ENCODE measurements around the gene KCNE1.

DNA sequence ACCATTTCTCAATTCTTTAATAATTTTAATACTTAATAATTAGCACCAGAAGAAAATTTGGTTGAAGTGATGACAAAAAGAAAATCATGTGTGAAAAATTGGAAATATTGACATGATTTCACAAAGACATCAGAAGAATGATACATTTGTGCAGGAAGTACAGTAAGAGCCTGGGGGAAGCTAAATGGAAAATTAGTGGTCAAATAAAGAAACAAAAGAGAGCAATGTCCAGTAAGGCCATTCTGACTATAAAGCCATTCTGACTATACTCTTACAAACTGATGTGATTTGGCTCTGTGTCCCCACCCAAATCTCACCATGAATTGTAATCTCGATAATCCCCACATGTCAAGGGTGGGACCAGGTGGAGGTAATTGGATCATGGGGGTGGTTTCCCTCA is 48.6 kb upstream of the KCNE1 start:
- TF ChIP-seq MTA3 (CRISPR knock-in tag; IDR thresholded peaks at IDR 0.05) = no peak
- no peak for TF ChIP-seq ATF7-NPFF (CRISPR knock-in tag; IDR thresholded peaks at IDR 0.05; ENCODE audit: low read depth)
- no peak for TF ChIP-seq HNRNPUL1 (IDR thresholded peaks at IDR 0.05; ENCODE audit: low read depth, low read length)
- no peak for TF ChIP-seq POLR2AphosphoS5 (IDR thresholded peaks at IDR 0.05; ENCODE audit: low read depth, low read length)
- no peak for TF ChIP-seq ZC3H13 (CRISPR knock-in tag; IDR thresholded peaks at IDR 0.05)
- TF ChIP-seq SMAD3 (CRISPR knock-in tag; IDR thresholded peaks at IDR 0.05) = no peak
